ENCODE results near the gene CCDC154.

Gene CCDC154

GRCh38 chr16:1403733-1404132 lies 40.6 kb downstream of the CCDC154 start:
- DNase-seq (ENCODE audit: low read depth in 2 of 2), result no peak
- no peak overlapping the region for H3K4me3 ChIP-seq (replicated peaks in 1 of 2; ENCODE audit: low read depth in 2 of 2, low read length in 2 of 2)
- no peak for TF ChIP-seq CTCF (IDR thresholded peaks at IDR 0.05; ENCODE audit: low read depth, low read length)

- no peak overlapping the region for H3K4me3 ChIP-seq (replicated peaks in 1 of 2; ENCODE audit: low read depth in 2 of 2, low read length in 2 of 2)
- no peak for TF ChIP-seq CTCF (IDR thresholded peaks at IDR 0.05; ENCODE audit: low read depth, low read length)
- DNase-seq (ENCODE audit: low read depth in 2 of 2), result no peak
These were observed 41.3 kb downstream of the CCDC154 start for GRCh38 chr16:1403036-1403435.

GRCh38 chr16:1401758-1402154 lies 42.6 kb downstream of the CCDC154 start:
- H3K4me3 ChIP-seq (replicated peaks in 1 of 2; ENCODE audit: low read depth in 2 of 2, low read length in 2 of 2), result no peak overlapping the region
- TF ChIP-seq CTCF (IDR thresholded peaks at IDR 0.05; ENCODE audit: low read depth, low read length), result no peak
- DNase-seq (ENCODE audit: low read depth in 2 of 2), result no peak

- DNase-seq (ENCODE audit: low read depth in 2 of 2), result no peak
- no peak for TF ChIP-seq CTCF (IDR thresholded peaks at IDR 0.05; ENCODE audit: low read depth, low read length)
These were observed 43.1 kb downstream of the CCDC154 start for GRCh38 chr16:1401061-1401757.

GRCh38 chr16:1398826-1399581 lies 45.4 kb downstream of the CCDC154 start:
- TF ChIP-seq CTCF (IDR thresholded peaks at IDR 0.05; ENCODE audit: low read depth, low read length), result no peak
- no peak for DNase-seq (ENCODE audit: low read depth in 2 of 2)
- no peak overlapping the region for H3K4me3 ChIP-seq (replicated peaks in 1 of 2; ENCODE audit: low read depth in 2 of 2, low read length in 2 of 2)

More at GRCh38 chr16:1401061-1401757, 43.1 kb downstream of the CCDC154 start:
- no peak overlapping the region for H3K4me3 ChIP-seq (replicated peaks in 1 of 2; ENCODE audit: low read depth in 2 of 2, low read length in 2 of 2)

- no peak for DNase-seq (ENCODE audit: low read depth in 2 of 2)
- TF ChIP-seq CTCF (IDR thresholded peaks at IDR 0.05; ENCODE audit: low read depth, low read length), result no peak
- H3K4me3 ChIP-seq (replicated peaks in 1 of 2; ENCODE audit: low read depth in 2 of 2, low read length in 2 of 2), result no peak overlapping the region
These were observed 46.0 kb downstream of the CCDC154 start for GRCh38 chr16:1398351-1398750.
